ENCODE measurements around the gene HOMER3. TPM values are rescaled to one million over a fixed set of nuclear protein-coding genes. Genes with fewer than 3 reads are reported as not detected.

The HOMER3 gene
- total RNA-seq, 4 donors from 2014 or later: 8.1 to 82.0 (median 12.7) TPM

GRCh38 chr19:18984251-18984650, 43.2 kb upstream of the HOMER3 start:
- H3K9me3 ChIP-seq: no peaks in the 10 kb centered on the region
- 53% methylated on average over 3 of the region's 3 CpGs; no CpG with 5 or more reads in 1 of the 2 donors for WGBS, 2 donors (ENCODE audit: low coverage in 1 of 2)
- no peaks in the 10 kb centered on the region for H3K36me3 ChIP-seq
- intact Hi-C loops (cut with DNase I; ENCODE audit: low total_unique reads): no loop called here
- H3K4me3 ChIP-seq: no peak overlapping the region
- TF ChIP-seq EP300 (IDR thresholded peaks at IDR 0.05; ENCODE audit: low read depth) (no peak), POLR2AphosphoS5 (IDR thresholded peaks at IDR 0.05) (no peak)
- no peak overlapping the region for H3K27ac ChIP-seq
- peaks cover 30% of the 10 kb centered on the region for H3K27me3 ChIP-seq
- in situ Hi-C loops (cut with MboI; ENCODE audit: low pct_ligation_motif_present in 1 of 4, low pct_unique_long_range_greater_than_20kb in 1 of 4, low sequenced_read_pairs in 3 of 4): no loop called here
- no peaks in the 10 kb centered on the region for H3K4me1 ChIP-seq
- no peak for DNase-seq

GRCh38 chr19:18982669-18983068, 41.7 kb upstream of the HOMER3 start:
- WGBS, 2 donors (ENCODE audit: low coverage in 1 of 2): 63 to 100% methylated on average over 1 to 2 of the region's 2 CpGs
- Histone ChIP-seq H3K27me3 (peaks cover 30% of the 10 kb centered on the region), H3K36me3 (no peaks in the 10 kb centered on the region), H3K9me3 (no peaks in the 10 kb centered on the region), H3K27ac (no peak overlapping the region), H3K4me3 (no peak overlapping the region), H3K4me1 (no peaks in the 10 kb centered on the region)
- no peak for DNase-seq
- no peak for TF ChIP-seq CTCF (IDR thresholded peaks at IDR 0.05)
- no peak for TF ChIP-seq POLR2AphosphoS5 (IDR thresholded peaks at IDR 0.05)
- TF ChIP-seq POLR2A (IDR thresholded peaks at IDR 0.05): no peak
- TF ChIP-seq EP300 (IDR thresholded peaks at IDR 0.05; ENCODE audit: low read depth): no peak
- intact Hi-C loops (cut with DNase I; ENCODE audit: low total_unique reads): no loop called here
- in situ Hi-C loops (cut with MboI; ENCODE audit: low pct_ligation_motif_present in 1 of 4, low pct_unique_long_range_greater_than_20kb in 1 of 4, low sequenced_read_pairs in 3 of 4): no loop called here

- in situ Hi-C loops (cut with MboI; ENCODE audit: low pct_ligation_motif_present in 1 of 4, low pct_unique_long_range_greater_than_20kb in 1 of 4, low sequenced_read_pairs in 3 of 4) (no loop called here), intact Hi-C loops (cut with DNase I; ENCODE audit: low total_unique reads) (no loop called here)
- no peak for DNase-seq
- TF ChIP-seq CTCF (IDR thresholded peaks at IDR 0.05) (no peak), POLR2A (IDR thresholded peaks at IDR 0.05) (no peak), EP300 (IDR thresholded peaks at IDR 0.05; ENCODE audit: low read depth) (no peak), POLR2AphosphoS5 (IDR thresholded peaks at IDR 0.05) (no peak)
- 68 to 74% methylated on average over 3 to 7 of the region's 7 CpGs for WGBS, 2 donors (ENCODE audit: low coverage in 1 of 2)
- Histone ChIP-seq H3K9me3 (no peaks in the 10 kb centered on the region), H3K27me3 (peaks cover 26% of the 10 kb centered on the region), H3K36me3 (no peaks in the 10 kb centered on the region), H3K4me1 (no peaks in the 10 kb centered on the region), H3K27ac (no peak overlapping the region), H3K4me3 (no peak overlapping the region)
Observed at GRCh38 chr19:18980432-18981020, 39.5 kb upstream of the HOMER3 start.

GRCh38 chr19:18978616-18979015, 37.6 kb upstream of the HOMER3 start:
- Histone ChIP-seq H3K4me3 (no peak overlapping the region), H3K36me3 (no peaks in the 10 kb centered on the region), H3K27me3 (peaks cover 14% of the 10 kb centered on the region), H3K9me3 (no peaks in the 10 kb centered on the region), H3K27ac (no peak overlapping the region), H3K4me1 (no peaks in the 10 kb centered on the region)
- 69% methylated on average over 7 of the region's 7 CpGs; no CpG with 5 or more reads in 1 of the 2 donors for WGBS, 2 donors (ENCODE audit: low coverage in 1 of 2)
- TF ChIP-seq POLR2A (IDR thresholded peaks at IDR 0.05) (no peak), CTCF (IDR thresholded peaks at IDR 0.05) (no peak), POLR2AphosphoS5 (IDR thresholded peaks at IDR 0.05) (no peak), EP300 (IDR thresholded peaks at IDR 0.05; ENCODE audit: low read depth) (no peak)
- intact Hi-C loops (cut with DNase I; ENCODE audit: low total_unique reads) (no loop called here), in situ Hi-C loops (cut with MboI; ENCODE audit: low pct_ligation_motif_present in 1 of 4, low pct_unique_long_range_greater_than_20kb in 1 of 4, low sequenced_read_pairs in 3 of 4) (no loop called here)
- DNase-seq: no peak

GRCh38 chr19:18975869-18976268, 34.9 kb upstream of the HOMER3 start:
- no peak for TF ChIP-seq EP300 (IDR thresholded peaks at IDR 0.05; ENCODE audit: low read depth)
- TF ChIP-seq CTCF (IDR thresholded peaks at IDR 0.05): no peak
- TF ChIP-seq POLR2AphosphoS5 (IDR thresholded peaks at IDR 0.05): no peak
- WGBS, 2 donors (ENCODE audit: low coverage in 1 of 2): 50 to 82% methylated on average over 6 to 10 of the region's 10 CpGs

More at GRCh38 chr19:18975869-18976268, 34.9 kb upstream of the HOMER3 start:
- no peak for DNase-seq
- peaks cover 0 to 5% (median 0%) of the 10 kb centered on the region in 4 donors for H3K4me1 ChIP-seq
- no peak overlapping the region for H3K27ac ChIP-seq
- in situ Hi-C loops (cut with MboI; ENCODE audit: low pct_ligation_motif_present in 1 of 4, low pct_unique_long_range_greater_than_20kb in 1 of 4, low sequenced_read_pairs in 3 of 4): no loop called here
- no peak overlapping the region for H3K4me3 ChIP-seq
- no peaks in the 10 kb centered on the region for H3K36me3 ChIP-seq
- H3K9me3 ChIP-seq: no peaks in the 10 kb centered on the region
- H3K27me3 ChIP-seq: no peaks in the 10 kb centered on the region
- intact Hi-C loops (cut with DNase I; ENCODE audit: low total_unique reads): no loop called here
